Measurements from ENCODE around the gene KRT81. TPM values are rescaled to one million over a fixed set of nuclear protein-coding genes. Genes with fewer than 3 reads are reported as not detected.

Gene KRT81
- total RNA-seq, 1 experiment from 2014 or later = 2.5 TPM

GRCh38 chr12:52271158-52271557 lies 20.2 kb downstream of the KRT81 start:
- BruUV-seq (replicated peaks) = no TSS peak
- H3K27ac ChIP-seq = no peak overlapping the region
- no peaks in the 10 kb centered on the region for H3F3A ChIP-seq (ENCODE audit: insufficient read depth, low read depth)
- H4K20me1 ChIP-seq (ENCODE audit: insufficient read depth) = no peaks in the 10 kb centered on the region
- no peak overlapping the region for H3K4me2 ChIP-seq
- H2AFZ ChIP-seq = no peak overlapping the region
- ChIA-PET POLR2A (ENCODE audit: unreplicated experiment) (interaction anchor here (0.6 kb wide), 2 partner anchors 33 to 115 kb away, joined by 4 to 6 read pairs; no protein-coding TSS in a partner anchor), CTCF (no interaction called here)
- H3K4me3 ChIP-seq = no peak overlapping the region
- intact Hi-C loops (cut with micrococcal nuclease; ENCODE audit: unreplicated experiment) = no loop called here
- no peaks in the 10 kb centered on the region for H3K36me3 ChIP-seq (ENCODE audit: low read depth)
- no peaks in the 10 kb centered on the region for H3K79me2 ChIP-seq (ENCODE audit: low read depth)
- no peaks in the 10 kb centered on the region for H3K4me1 ChIP-seq (replicated peaks; ENCODE audit: insufficient read depth)
- no peak for DNase-seq
- TF ChIP-seq EZH2 (IDR thresholded peaks at IDR 0.05; ENCODE audit: low read depth) = no peak
- TF ChIP-seq CTCF (conservative IDR thresholded peaks at IDR 0.05) = no peak
- H3K9me3 ChIP-seq (ENCODE audit: insufficient read depth, low read depth) = no peaks in the 10 kb centered on the region
- no peaks in the 10 kb centered on the region for H3K9me2 ChIP-seq (ENCODE audit: insufficient read depth)
- no peaks in the 10 kb centered on the region for H3K27me3 ChIP-seq (ENCODE audit: insufficient read depth, low read depth)

GRCh38 chr12:52270541-52271070 lies 20.7 kb downstream of the KRT81 start:
- Histone ChIP-seq H3K36me3 (ENCODE audit: low read depth) (no peaks in the 10 kb centered on the region), H3K9me2 (ENCODE audit: insufficient read depth) (no peaks in the 10 kb centered on the region), H3K27me3 (ENCODE audit: insufficient read depth, low read depth) (no peaks in the 10 kb centered on the region), H3K4me3 (no peak overlapping the region), H4K20me1 (ENCODE audit: insufficient read depth) (no peaks in the 10 kb centered on the region), H3F3A (ENCODE audit: insufficient read depth, low read depth) (no peaks in the 10 kb centered on the region), H3K4me2 (no peak overlapping the region), H3K4me1 (replicated peaks; ENCODE audit: insufficient read depth) (no peaks in the 10 kb centered on the region), H2AFZ (no peak overlapping the region), H3K9me3 (ENCODE audit: insufficient read depth, low read depth) (no peaks in the 10 kb centered on the region), H3K27ac (no peak overlapping the region), H3K79me2 (ENCODE audit: low read depth) (no peaks in the 10 kb centered on the region)
- ChIA-PET CTCF (interaction anchor here (0.6 to 0.7 kb wide), 2 partner anchors 68 to 101 kb away, joined by 3 to 5 read pairs; no protein-coding TSS in a partner anchor), POLR2A (ENCODE audit: unreplicated experiment) (interaction anchor here (0.6 kb wide), 1 partner anchor 33 kb away, joined by 6 read pairs; no protein-coding TSS in a partner anchor)
- no peak for TF ChIP-seq CTCF (conservative IDR thresholded peaks at IDR 0.05)
- TF ChIP-seq EZH2 (IDR thresholded peaks at IDR 0.05; ENCODE audit: low read depth) = no peak
- intact Hi-C loops (cut with micrococcal nuclease; ENCODE audit: unreplicated experiment) = no loop called here
- no peak for DNase-seq
- BruUV-seq (replicated peaks) = no TSS peak

- Histone ChIP-seq H3K9me2 (ENCODE audit: insufficient read depth) (no peaks in the 10 kb centered on the region), H3K36me3 (ENCODE audit: low read depth) (no peaks in the 10 kb centered on the region), H3K27ac (no peak overlapping the region), H3K4me1 (replicated peaks; ENCODE audit: insufficient read depth) (no peaks in the 10 kb centered on the region), H3K4me3 (no peak overlapping the region), H3K9me3 (ENCODE audit: insufficient read depth, low read depth) (no peaks in the 10 kb centered on the region), H3K79me2 (ENCODE audit: low read depth) (no peaks in the 10 kb centered on the region), H2AFZ (no peak overlapping the region), H3F3A (ENCODE audit: insufficient read depth, low read depth) (no peaks in the 10 kb centered on the region), H3K27me3 (ENCODE audit: insufficient read depth, low read depth) (no peaks in the 10 kb centered on the region), H4K20me1 (ENCODE audit: insufficient read depth) (no peaks in the 10 kb centered on the region), H3K4me2 (no peak overlapping the region)
- BruUV-seq (replicated peaks) = no TSS peak
- intact Hi-C loops (cut with micrococcal nuclease; ENCODE audit: unreplicated experiment) = no loop called here
- ChIA-PET CTCF (interaction anchor here (0.6 kb wide), 1 partner anchor 14 kb away, joined by 4 read pairs; no protein-coding TSS in a partner anchor), POLR2A (ENCODE audit: unreplicated experiment) (interaction anchor here (0.6 kb wide), 3 partner anchors 13 to 123 kb away, joined by 3 read pairs; no protein-coding TSS in a partner anchor)
- TF ChIP-seq EZH2 (IDR thresholded peaks at IDR 0.05; ENCODE audit: low read depth) (no peak), CTCF (conservative IDR thresholded peaks at IDR 0.05) (no peak)
- DNase-seq = no peak
Measured at GRCh38 chr12:52268212-52268611, 23.1 kb downstream of the KRT81 start.

All from PC-9 (cell line).